CD8-positive, alpha-beta memory T cell (primary cell): ENCODE measurements around the gene WFDC1. TPM values are rescaled to one million over a fixed set of nuclear protein-coding genes. Genes with fewer than 3 reads are reported as not detected.

Experiments
- CTCF ChIA-PET: fragments of 350-600 bp; sonication (Branson Sonifier 250); formaldehyde crosslinking; loops from one replicate; lab custom pipeline; 2021; ENCODE audit warnings: antibody characterized with exemption; lab: Charles Lee
- POLR2A ChIA-PET: fragments of 350-600 bp; sonication (Branson Sonifier 250); formaldehyde crosslinking; loops from one replicate; lab custom pipeline; 2021; ENCODE audit warnings: antibody characterized with exemption; lab: Charles Lee
- DNase-seq, 5 donors: peaks; one replicate each; pipeline versions ENCODE4 v3.0.0 to v3.0.0-alpha.2; 2020 to 2022; ENCODE audit warnings: mixed read lengths in 1 of 5
- H3K27ac ChIP-seq: one replicate; pipeline ENCODE4 v1.7.0; 2013; ENCODE audit warnings: low read depth, mild to moderate bottlenecking, low read length, moderate library complexity
- H3K27me3 ChIP-seq: 2 replicates; pipeline ENCODE4 v1.7.0; 2013; ENCODE audit warnings: low read length, mild to moderate bottlenecking; ENCODE audit not compliant: insufficient read depth, poor library complexity, severe bottlenecking
- H3K36me3 ChIP-seq: 2 replicates; pipeline ENCODE4 v1.7.0; 2013; ENCODE audit warnings: mild to moderate bottlenecking, low read length, moderate library complexity; ENCODE audit not compliant: insufficient read depth
- H3K4me1 ChIP-seq: 2 replicates; pipeline ENCODE4 v1.7.0; 2013; ENCODE audit warnings: mild to moderate bottlenecking, low read length, moderate library complexity; ENCODE audit not compliant: insufficient read depth
- H3K4me3 ChIP-seq: 2 replicates; pipeline ENCODE4 v1.7.0; 2013; ENCODE audit warnings: mild to moderate bottlenecking, low read length
- H3K9me3 ChIP-seq: 2 replicates; pipeline ENCODE4 v1.7.0; 2013; ENCODE audit warnings: mild to moderate bottlenecking, low read length
- H3K27ac Mint-ChIP-seq, 8 donors: one replicate each; pipeline ENCODE4 v1.8.0; 2020 to 2021; ENCODE audit warnings: mixed read lengths in 8 of 8, mild to moderate bottlenecking in 6 of 8, inconsistent platforms in 3 of 8, moderate library complexity in 3 of 8
- H3K27me3 Mint-ChIP-seq, 2 donors: one replicate each; pipeline ENCODE4 v1.8.0; 2020 to 2021; ENCODE audit warnings: mixed read lengths in 2 of 2, mild to moderate bottlenecking in 1 of 2, moderate library complexity in 1 of 2
- H3K36me3 Mint-ChIP-seq, 3 donors: one replicate each; pipeline ENCODE4 v1.8.0; 2020 to 2021; ENCODE audit warnings: mixed read lengths in 3 of 3, inconsistent platforms in 1 of 3, mild to moderate bottlenecking in 1 of 3
- H3K4me1 Mint-ChIP-seq, 3 donors: one replicate each; pipeline ENCODE4 v1.8.0; 2020 to 2021; ENCODE audit warnings: mixed read lengths in 3 of 3, inconsistent platforms in 1 of 3, mild to moderate bottlenecking in 1 of 3
- H3K4me3 Mint-ChIP-seq, 7 donors: one replicate each; pipeline ENCODE4 v1.8.0; 2020 to 2021; ENCODE audit warnings: mixed read lengths in 7 of 7, mild to moderate bottlenecking in 6 of 7, moderate library complexity in 4 of 7, inconsistent platforms in 2 of 7
- H3K9me3 Mint-ChIP-seq, 5 donors: one replicate each; pipeline ENCODE4 v1.8.0; 2020 to 2022; ENCODE audit warnings: mixed read lengths in 5 of 5, mild to moderate bottlenecking in 3 of 5, moderate library complexity in 2 of 5, inconsistent platforms in 1 of 5
- polyA plus RNA-seq: library from polyadenylated mRNA; unstranded; fragments of 300-500 nt; fragmentation: Illumina TruSeq; gene quantifications from one replicate; pipeline ENCODE4 v1.2.3, GENCODE V29; 2021
- total RNA-seq, 2 experiments: library from RNA; stranded (reverse); gene quantifications; one replicate each; pipeline ENCODE4 v1.2.3, GENCODE V29; 2021

WFDC1 gene
- total and polyA plus RNA-seq, 3 experiments from 2014 or later = not detected

- Mint-ChIP-seq H3K27ac (no peak overlapping the region), H3K4me1 (peaks cover 0 to 1% (median 0%) of the 10 kb centered on the region in 3 donors), H3K36me3 (no peaks in the 10 kb centered on the region)
These were observed 17.3 kb upstream of the WFDC1 start for GRCh38 chr16:84277244-84277823.

GRCh38 chr16:84278333-84278732 lies 16.3 kb upstream of the WFDC1 start:
- Histone ChIP-seq H3K4me1 (no peaks in the 10 kb centered on the region), H3K27me3 (no peaks in the 10 kb centered on the region), H3K36me3 (no peaks in the 10 kb centered on the region), H3K4me3 (no peak overlapping the region), H3K9me3 (no peaks in the 10 kb centered on the region), H3K27ac (no peak overlapping the region)
- ChIA-PET CTCF (interaction anchor here (1.1 to 3.7 kb wide), 6 partner anchors 42 to 461 kb away, joined by 3 to 16 read pairs (median 6); no protein-coding TSS in a partner anchor), POLR2A (no interaction called here)
- Mint-ChIP-seq H3K4me1 (peaks cover 0 to 1% (median 0%) of the 10 kb centered on the region in 3 donors), H3K4me3 (no peak overlapping the region), H3K36me3 (no peaks in the 10 kb centered on the region), H3K27ac (peak overlapping the region in 1 of 8 donors; percentile 16), H3K27me3 (peaks cover 9 to 20% of the 10 kb centered on the region in 2 donors), H3K9me3 (no peaks in the 10 kb centered on the region)
- DNase-seq = no peak

More at GRCh38 chr16:84277244-84277823, 17.3 kb upstream of the WFDC1 start:
- no peaks in the 10 kb centered on the region for H3K9me3 ChIP-seq
- H3K36me3 ChIP-seq = no peaks in the 10 kb centered on the region
- no peaks in the 10 kb centered on the region for H3K27me3 ChIP-seq
- Mint-ChIP-seq H3K9me3 (no peaks in the 10 kb centered on the region), H3K27me3 (peaks cover 9 to 17% of the 10 kb centered on the region in 2 donors), H3K4me3 (no peak overlapping the region)
- ChIA-PET CTCF (interaction anchor here (0.6 to 3.7 kb wide), 21 partner anchors 9 to 676 kb away, joined by 3 to 16 read pairs (median 3); partner anchors contain the start of genes KCNG4, KLHL36, TAF1C and WFDC1), POLR2A (no interaction called here)
- H3K4me1 ChIP-seq = no peaks in the 10 kb centered on the region
- H3K27ac ChIP-seq = no peak overlapping the region
- DNase-seq = peak; percentile 29 to 80 (median 50)
- no peak overlapping the region for H3K4me3 ChIP-seq

DNA sequence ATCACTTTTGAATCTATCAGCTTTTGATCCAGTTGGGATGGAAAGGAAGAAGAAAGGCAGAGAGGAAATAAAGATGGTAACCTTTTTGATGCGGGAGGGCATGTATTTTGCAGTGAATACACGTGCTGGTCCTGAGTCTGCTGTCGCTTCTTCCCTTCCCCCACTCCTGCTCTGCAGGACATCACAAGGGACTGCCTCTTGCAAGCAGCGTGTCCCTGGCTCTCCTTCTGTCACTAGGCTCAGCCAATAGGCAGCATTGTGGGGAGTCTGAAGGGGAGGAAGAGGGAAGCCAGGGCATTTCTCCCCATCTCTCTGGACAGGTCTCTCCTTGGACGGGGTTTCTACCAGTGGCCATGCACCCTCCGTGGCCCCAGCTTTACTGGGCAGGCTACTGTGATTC lies 15.7 kb upstream of the WFDC1 start:
- peaks cover 9 to 24% of the 10 kb centered on the region in 2 donors for H3K27me3 Mint-ChIP-seq
- Histone ChIP-seq H3K4me3 (no peak overlapping the region), H3K27ac (no peak overlapping the region), H3K9me3 (no peaks in the 10 kb centered on the region), H3K4me1 (no peaks in the 10 kb centered on the region), H3K36me3 (no peaks in the 10 kb centered on the region), H3K27me3 (no peaks in the 10 kb centered on the region)
- H3K36me3 Mint-ChIP-seq = no peaks in the 10 kb centered on the region
- no peak for DNase-seq
- peaks cover 0 to 1% (median 0%) of the 10 kb centered on the region in 3 donors for H3K4me1 Mint-ChIP-seq
- CTCF ChIA-PET = interaction anchor here (3.7 kb wide), 1 partner anchor 446 kb away, joined by 16 read pairs; no protein-coding TSS in a partner anchor
- no peak overlapping the region for H3K27ac Mint-ChIP-seq
- POLR2A ChIA-PET = no interaction called here
- H3K4me3 Mint-ChIP-seq = no peak overlapping the region
- no peaks in the 10 kb centered on the region for H3K9me3 Mint-ChIP-seq

GRCh38 chr16:84279881-84280280 lies 14.8 kb upstream of the WFDC1 start:
- ChIA-PET CTCF (interaction anchor here (0.8 to 1.6 kb wide), 2 partner anchors 11 to 19 kb away, joined by 3 read pairs; no protein-coding TSS in a partner anchor), POLR2A (no interaction called here)
- Mint-ChIP-seq H3K27me3 (peaks cover 9 to 24% of the 10 kb centered on the region in 2 donors), H3K4me3 (no peak overlapping the region), H3K4me1 (peaks cover 0 to 1% (median 0%) of the 10 kb centered on the region in 3 donors), H3K9me3 (no peaks in the 10 kb centered on the region), H3K27ac (no peak overlapping the region), H3K36me3 (no peaks in the 10 kb centered on the region)
- Histone ChIP-seq H3K4me3 (no peak overlapping the region), H3K27me3 (no peaks in the 10 kb centered on the region), H3K36me3 (no peaks in the 10 kb centered on the region), H3K27ac (no peak overlapping the region), H3K4me1 (no peaks in the 10 kb centered on the region), H3K9me3 (no peaks in the 10 kb centered on the region)
- DNase-seq = no peak

DNA sequence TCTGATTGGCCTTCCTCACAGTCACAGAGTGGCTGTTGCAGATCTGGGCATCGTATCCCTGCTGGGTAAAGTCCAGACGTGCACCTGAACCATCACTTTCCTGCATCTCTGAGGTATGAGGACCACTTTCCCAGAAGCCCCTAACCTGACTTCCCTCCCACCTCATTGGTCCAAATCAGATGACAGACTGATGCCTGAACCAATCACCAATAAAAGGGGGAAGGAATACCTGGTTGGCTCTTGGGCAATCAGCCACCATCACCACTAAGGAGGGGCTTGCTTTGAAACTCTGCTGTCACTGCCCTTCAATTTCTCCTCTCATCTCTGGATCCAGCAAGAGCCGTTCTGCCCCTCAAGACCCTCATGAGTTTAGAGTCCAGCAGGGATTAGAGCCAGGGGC lies 13.6 kb upstream of the WFDC1 start:
- POLR2A ChIA-PET = no interaction called here

DNA sequence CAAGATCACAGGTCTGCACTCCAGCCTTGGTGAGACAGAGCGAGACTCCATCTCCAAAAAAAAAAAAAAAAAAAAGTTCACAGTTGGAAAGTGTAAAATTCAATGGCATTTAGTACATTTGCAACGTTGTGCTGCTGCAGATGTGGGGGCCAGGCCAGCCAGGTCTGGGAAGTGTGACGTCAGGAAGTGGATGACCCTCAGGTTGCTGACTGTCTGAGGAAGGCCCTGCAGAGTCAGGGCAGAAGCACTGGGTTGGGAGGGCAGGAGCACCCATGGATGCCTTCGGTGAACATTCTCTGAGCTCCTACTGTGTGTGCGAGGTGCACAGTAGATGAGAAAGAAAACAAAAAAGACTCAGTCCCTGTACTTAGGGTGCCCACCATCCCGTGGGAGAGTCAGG lies 12.1 kb upstream of the WFDC1 start:
- no peaks in the 10 kb centered on the region for H3K9me3 Mint-ChIP-seq
- POLR2A ChIA-PET = no interaction called here
- H3K27me3 Mint-ChIP-seq = peaks cover 5 to 16% of the 10 kb centered on the region in 2 donors
- Histone ChIP-seq H3K27ac (no peak overlapping the region), H3K36me3 (no peaks in the 10 kb centered on the region), H3K4me1 (no peaks in the 10 kb centered on the region), H3K9me3 (no peaks in the 10 kb centered on the region), H3K4me3 (no peak overlapping the region), H3K27me3 (no peaks in the 10 kb centered on the region)
- H3K4me1 Mint-ChIP-seq = peaks cover 0 to 1% (median 0%) of the 10 kb centered on the region in 3 donors
- CTCF ChIA-PET = no interaction called here
- DNase-seq = no peak
- no peak overlapping the region for H3K4me3 Mint-ChIP-seq
- H3K36me3 Mint-ChIP-seq = no peaks in the 10 kb centered on the region
- H3K27ac Mint-ChIP-seq = peak overlapping the region in 1 of 8 donors; percentile 21

More for the DNA sequence above, 13.6 kb upstream of the WFDC1 start:
- H3K36me3 ChIP-seq = no peaks in the 10 kb centered on the region
- CTCF ChIA-PET = interaction anchor here (1.6 kb wide), 1 partner anchor 20 kb away, joined by 3 read pairs; no protein-coding TSS in a partner anchor
- no peaks in the 10 kb centered on the region for H3K4me1 ChIP-seq
- H3K27me3 ChIP-seq = no peaks in the 10 kb centered on the region
- H3K27ac ChIP-seq = no peak overlapping the region
- no peak for DNase-seq
- no peak overlapping the region for H3K4me3 Mint-ChIP-seq
- H3K27me3 Mint-ChIP-seq = peaks cover 8 to 13% of the 10 kb centered on the region in 2 donors
- no peaks in the 10 kb centered on the region for H3K9me3 Mint-ChIP-seq
- no peaks in the 10 kb centered on the region for H3K36me3 Mint-ChIP-seq
- no peaks in the 10 kb centered on the region for H3K9me3 ChIP-seq
- no peak overlapping the region for H3K4me3 ChIP-seq
- H3K27ac Mint-ChIP-seq = no peak overlapping the region
- peaks cover 0 to 1% (median 0%) of the 10 kb centered on the region in 3 donors for H3K4me1 Mint-ChIP-seq

GRCh38 chr16:84283314-84284153 lies 11.1 kb upstream of the WFDC1 start:
- ChIA-PET POLR2A (no interaction called here), CTCF (no interaction called here)
- H3K27ac Mint-ChIP-seq = peak overlapping the region in 1 of 8 donors; percentile 21

More at GRCh38 chr16:84283314-84284153, 11.1 kb upstream of the WFDC1 start:
- H3K36me3 ChIP-seq = no peaks in the 10 kb centered on the region
- H3K4me1 Mint-ChIP-seq = no peaks in the 10 kb centered on the region
- no peak overlapping the region for H3K4me3 Mint-ChIP-seq
- peaks cover 6 to 24% of the 10 kb centered on the region in 2 donors for H3K27me3 Mint-ChIP-seq
- no peak overlapping the region for H3K27ac ChIP-seq
- H3K27me3 ChIP-seq = no peaks in the 10 kb centered on the region
- H3K9me3 Mint-ChIP-seq = no peaks in the 10 kb centered on the region
- no peaks in the 10 kb centered on the region for H3K36me3 Mint-ChIP-seq
- H3K4me1 ChIP-seq = no peaks in the 10 kb centered on the region
- no peaks in the 10 kb centered on the region for H3K9me3 ChIP-seq
- H3K4me3 ChIP-seq = no peak overlapping the region
- no peak for DNase-seq
